GM21717 (cell line): Measurements from ENCODE around the gene TET3.
A peak's percentile ranks its signal among the peaks of the same experiment; 100 is the strongest.

Experiments used
- ATAC-seq: cut with Tn5 transposase; IDR thresholded peaks from one replicate; pipeline ENCODE4 v1.9.1; 2021; ENCODE audit warnings: mild to moderate bottlenecking, moderate library complexity; ENCODE audit not compliant: unreplicated experiment

Gene TET3

DNA sequence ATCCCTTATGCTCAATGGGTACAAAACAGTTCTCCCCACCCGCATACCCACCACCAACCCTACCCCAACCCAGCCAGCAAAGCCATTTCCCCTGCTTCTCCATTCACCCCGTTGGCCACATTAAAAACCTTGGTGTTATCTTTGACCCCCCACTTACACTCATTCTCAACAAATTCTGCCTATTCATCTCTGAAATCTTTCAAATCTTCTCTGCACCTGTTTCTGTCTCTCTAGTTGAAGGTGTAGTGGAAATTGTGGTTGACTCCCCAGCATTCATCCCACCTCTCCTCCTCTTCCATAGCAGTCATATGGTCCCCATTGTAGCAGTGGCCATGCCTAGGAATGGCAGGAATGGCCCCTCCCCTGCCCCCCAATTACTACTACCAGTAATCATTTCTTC, 20.5 kb upstream of the TET3 start:
- ATAC-seq, result no peak

DNA sequence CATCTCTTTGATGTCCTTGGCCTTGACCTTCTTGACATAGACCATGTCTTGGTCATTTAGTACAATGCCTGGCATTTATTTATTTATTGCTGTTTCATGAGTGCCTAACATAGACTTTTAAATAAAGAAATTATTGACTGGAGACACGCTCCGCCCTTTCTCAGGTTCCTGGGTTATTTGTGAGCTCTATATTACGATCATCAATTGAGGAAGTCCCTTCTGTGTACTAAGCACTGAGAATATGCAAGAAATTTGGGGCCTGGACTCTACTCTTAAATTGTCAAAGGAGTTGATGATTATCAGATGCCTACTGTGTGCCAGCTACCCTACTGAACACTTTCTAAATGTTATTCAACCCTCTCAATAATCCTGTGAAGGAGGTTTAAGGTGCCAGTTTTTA, 19.7 kb upstream of the TET3 start:
- no peak for ATAC-seq

GRCh38 chr2:73968357-73968937, 16.3 kb upstream of the TET3 start:
- no peak for ATAC-seq

DNA sequence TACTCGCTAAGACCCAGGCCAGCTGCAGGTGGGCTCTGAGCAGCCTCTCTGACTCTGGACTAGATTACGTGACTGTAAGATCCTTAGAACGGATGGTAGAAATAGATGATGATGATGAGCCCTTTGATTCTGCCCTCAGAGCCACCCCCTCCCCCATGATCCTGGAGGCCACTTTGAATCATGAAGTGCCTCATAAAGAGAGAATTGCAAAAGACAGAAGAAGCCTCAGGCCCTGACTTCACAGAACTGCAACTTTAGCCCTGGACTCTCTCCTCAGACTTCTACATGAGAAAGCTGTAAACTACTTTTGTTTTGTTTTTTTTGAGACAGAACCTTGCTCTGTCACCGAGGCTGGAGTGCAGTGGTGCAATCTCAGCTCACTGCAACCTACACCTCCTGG, 15.4 kb upstream of the TET3 start:
- no peak for ATAC-seq

DNA sequence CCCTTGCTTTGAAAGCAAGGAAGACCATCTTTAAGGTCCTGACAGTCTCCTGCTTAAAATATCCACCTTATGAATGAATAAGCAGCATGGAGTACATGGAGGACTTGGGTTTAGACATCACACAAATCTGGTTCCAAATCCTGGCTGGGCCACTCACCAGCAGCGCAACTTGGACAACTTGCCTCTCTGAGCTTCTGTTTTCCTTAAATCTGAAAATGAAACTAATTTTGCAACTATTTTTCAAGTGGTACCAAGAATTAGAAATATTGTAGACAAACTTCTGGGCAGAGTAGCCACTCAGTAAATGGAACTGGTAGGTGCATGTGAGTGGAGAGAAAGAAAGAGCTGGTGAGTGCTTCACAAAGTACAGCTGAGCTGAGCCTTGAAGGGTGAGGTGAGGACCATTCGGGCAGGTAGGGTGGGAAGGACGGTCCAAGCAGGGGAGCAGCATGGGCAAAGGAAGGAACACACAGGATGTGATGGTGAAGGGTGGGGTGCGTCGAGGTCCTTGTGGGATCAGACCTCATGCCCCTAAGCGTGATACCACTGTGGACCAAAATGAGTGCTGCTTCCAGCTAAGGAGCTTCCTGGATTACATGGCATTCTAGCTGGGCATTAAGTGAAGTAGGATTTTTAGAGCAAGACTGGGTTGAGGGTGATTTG, 14.4 kb upstream of the TET3 start:
- ATAC-seq, result peak; percentile 8

DNA sequence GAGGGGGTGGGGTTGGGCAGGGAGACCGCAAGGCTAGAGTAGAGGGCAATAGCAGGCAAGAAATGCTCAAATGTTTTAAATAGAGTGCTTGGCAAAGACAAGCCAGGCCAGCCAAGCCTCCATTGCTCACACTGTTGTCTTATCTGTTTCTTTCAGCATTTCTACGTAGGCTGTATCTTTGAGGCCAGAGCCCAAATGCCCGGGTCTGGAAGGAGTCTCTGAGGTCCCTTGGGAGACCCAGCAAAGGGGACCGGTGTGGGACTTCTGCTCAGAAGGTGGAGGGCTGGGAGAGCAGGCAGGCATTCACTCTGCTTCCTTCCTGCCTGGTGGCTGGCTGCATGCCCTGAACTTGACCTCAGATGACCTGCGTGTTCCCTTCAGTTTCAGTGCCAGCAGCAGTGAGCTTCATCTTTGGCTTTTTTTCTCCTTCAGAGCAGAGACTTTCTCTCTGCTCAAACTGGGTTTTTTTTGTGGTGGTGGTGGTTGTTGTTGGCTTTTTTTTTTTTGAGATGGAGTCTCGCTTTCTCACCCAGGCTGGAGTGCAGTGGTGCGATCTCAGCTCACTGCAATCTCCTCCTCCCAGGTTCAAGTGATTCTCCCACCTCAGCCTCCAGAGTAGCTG, 13.7 kb upstream of the TET3 start:
- peak; percentile 84 for ATAC-seq

- ATAC-seq, result no peak
Observed at GRCh38 chr2:73971722-73972121, 13.0 kb upstream of the TET3 start.

DNA sequence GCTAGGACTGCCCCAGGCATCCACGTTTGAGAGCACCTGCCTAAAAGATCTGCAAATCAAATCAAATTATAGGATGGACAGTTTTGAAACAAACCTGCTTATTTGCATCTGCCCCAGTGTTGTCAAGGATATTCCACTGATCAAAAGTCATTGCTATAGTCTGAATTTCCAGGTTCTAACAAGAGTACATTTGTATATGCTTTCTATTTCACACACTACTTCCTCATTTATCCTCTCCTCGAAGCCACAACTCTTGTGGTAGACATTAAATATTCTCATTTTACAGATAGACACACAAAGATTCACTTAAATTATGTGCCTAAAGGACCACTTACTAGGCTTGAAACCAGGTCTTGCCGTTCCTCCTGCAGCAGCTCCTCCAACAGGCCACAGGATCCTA, 11.9 kb upstream of the TET3 start:
- ATAC-seq, result no peak

GRCh38 chr2:73975731-73976130, 9.0 kb upstream of the TET3 start:
- no peak for ATAC-seq

GRCh38 chr2:73976803-73977202, 7.9 kb upstream of the TET3 start:
- no peak for ATAC-seq

DNA sequence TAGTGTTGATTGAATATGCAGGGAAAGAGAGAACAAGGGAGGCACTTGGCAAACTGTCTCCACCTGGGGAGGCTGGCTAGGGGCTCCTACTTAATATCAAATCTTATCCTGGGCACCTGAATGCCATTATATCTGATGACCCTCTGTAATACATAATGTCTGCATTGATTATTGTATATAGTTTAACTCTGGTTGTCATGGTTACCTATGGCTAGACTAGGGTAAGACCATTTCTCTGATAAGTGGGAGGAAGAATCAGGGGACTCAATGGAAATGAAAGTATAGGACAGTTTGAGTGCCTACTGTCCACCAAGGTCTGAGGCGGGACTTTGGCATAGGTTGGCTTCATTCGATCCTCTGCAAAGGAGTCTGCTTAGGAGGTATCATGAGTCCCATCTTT, 7.2 kb upstream of the TET3 start:
- no peak for ATAC-seq

- no peak for ATAC-seq
Observed at GRCh38 chr2:73979021-73979420, 5.7 kb upstream of the TET3 start.

DNA sequence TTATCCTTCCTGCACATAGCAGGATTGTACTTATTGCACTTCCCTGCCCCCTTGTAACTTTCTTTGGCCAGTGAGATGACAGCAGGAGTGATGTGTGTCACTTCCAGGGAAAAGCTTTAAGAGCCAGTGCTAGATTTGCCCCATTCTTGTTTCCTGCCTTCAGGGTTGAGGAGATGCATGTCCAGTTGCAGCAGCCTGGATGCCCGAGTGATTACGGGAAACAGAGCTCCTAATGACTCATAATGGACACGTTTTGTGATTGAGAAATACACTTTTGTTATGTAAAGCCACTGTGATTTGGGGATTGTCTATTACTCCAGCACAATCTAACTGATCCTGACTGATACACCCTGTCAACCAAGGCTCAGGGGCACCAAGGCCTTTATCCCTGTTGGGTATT, 5.0 kb upstream of the TET3 start:
- no peak for ATAC-seq

- no peak for ATAC-seq
Observed at GRCh38 chr2:73980566-73980965, 4.1 kb upstream of the TET3 start.

DNA sequence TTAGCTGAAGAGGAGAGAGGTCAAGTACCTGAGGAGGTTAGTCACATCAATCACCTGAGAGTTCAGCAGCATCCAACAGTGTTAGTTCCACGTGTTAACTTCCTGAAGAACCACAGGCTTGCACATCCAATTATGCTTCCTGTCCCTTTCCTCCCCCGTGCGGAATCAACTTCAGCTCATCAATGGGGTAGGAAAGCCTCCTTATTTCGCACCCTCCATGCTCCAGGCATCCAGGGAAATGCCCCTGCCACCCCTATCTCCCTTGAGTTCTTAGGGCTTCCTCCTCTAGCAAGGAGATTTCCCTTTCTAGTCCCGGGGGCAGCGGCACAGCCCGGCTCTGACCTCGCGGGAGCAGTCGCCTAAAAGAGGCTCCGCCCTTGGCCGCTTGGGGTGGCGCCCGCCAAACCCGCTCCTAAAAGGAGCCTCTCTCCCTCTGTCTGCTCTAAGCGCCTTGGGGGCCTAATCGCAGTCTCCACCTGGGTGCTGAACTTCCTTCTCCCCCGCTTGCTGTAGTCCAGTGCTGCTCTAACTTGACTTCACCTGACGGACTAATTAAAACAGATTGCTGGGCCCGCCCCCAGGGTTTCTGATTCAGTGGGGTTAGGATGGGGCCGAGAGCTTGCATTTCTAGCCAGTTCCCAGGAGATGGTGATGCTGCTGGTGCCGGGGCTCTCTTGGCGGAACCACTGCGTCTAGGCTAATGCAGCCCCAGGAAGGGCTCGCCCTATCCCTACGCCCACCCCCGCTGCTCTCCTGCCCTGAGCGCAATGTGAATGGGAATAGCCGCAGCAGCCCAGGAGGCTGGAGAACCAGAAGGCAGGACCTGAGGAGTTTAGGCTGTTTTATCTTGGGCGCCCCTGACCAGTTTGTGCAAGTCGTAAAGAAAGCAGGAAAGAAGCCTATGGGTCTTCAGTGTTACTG, 3.4 kb upstream of the TET3 start:
- ATAC-seq, result no peak

DNA sequence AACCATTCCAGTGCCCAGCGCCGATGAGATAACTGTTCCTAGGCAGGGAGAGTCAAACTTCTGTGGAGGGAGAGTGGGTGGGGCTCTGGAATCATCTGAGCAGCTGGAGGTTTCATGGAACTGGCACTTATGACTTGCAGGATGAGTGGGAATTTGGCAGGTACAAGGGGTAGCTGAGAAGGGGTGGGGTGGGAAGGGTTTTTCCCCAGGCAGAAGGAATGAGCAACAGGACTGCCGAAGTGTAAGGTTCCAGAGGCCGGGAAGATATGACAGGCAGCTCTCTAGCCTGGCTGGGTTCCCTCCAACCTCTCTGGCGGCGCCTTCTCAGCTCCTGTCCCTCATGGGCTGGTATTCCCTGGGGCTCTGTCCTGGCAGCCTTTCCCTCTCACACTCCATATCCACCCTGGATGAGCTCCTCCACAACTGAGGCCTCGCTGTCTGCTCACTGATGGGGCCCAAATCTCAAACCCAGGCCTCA, 2.5 kb upstream of the TET3 start:
- ATAC-seq, result no peak

DNA sequence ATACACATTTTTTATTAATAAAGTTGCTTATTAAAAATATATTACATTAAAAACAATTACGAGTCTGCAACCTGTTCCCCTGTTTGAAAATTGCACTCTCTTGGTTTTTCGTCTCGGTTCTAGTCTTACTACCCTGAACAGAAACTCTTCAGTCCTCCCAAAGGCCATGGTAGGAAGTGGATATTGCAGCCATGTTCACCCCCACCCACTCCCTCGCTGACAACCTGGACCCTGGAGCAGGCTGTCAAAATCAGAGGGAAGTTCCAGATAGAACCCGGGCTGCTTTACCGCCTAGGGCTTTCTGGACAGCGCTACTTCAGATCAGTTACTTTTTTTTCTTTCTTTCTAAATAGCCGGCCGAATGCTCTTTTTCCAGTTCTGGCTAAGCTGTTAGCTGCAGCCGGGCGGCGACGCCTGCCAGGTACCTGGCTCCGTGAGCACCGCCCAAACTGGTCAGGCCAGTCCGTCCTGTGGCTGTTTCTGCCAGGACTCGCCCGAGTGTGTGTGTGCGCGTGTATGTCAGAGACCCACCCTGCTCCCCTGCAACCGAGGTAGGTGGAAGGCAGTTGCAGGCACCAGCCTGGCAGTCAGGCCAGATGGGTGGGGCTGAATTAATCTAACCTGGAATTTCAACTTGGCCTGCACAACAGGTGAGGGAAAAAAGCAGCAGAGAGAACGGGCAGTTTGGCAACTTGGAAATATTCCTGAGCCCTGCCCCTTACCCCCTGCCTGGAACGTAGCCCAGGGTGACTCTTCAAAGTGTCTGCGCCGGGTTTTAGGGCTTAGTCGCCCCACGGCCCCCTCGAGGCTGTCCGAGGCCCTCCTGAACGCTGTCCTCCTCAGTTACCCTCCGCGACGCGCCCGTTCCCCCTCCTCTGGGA, 1.1 kb upstream of the TET3 start:
- no peak for ATAC-seq

- ATAC-seq, result no peak
Observed at GRCh38 chr2:73984922-73985307, 205 bp downstream of the TET3 start.

DNA sequence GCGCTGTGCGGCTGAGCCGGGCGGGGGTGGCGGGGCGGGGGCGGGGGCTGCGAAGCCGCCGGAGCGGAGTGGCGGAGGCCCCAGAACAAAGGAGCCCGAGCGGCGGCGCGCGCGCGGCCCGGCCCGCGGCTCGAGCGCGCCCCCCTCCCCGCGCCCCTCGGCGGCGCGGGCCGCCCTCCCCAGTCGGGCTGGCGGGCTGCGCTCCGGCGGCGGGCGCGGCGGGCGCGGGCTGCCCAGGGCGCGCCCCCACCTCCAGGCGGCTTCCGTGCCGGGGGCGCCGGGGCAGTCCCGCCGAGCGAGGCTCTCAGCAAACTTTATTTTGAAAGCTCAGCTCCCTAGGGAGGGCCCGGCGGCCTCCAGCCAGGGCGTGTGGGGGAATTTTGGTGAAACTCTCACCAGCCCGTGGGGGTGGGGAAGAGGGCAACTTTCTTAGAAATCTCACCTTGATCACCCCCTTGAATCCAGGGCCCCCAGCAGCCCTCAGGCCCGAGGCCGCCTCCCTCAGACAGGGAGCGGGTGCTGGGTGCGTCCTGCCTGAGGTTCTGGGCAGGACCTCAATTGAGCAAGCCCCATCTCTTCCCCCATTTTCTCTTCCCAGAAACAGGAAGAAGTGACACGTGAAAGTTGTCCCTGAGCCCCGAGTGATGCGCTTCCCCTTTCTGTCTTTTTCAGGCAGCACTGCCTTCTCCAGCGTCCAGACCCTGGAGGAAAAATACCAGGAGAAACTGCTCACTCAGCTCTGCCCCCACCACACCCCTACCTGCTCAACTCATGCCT, 786 bp downstream of the TET3 start:
- peak; percentile 27 for ATAC-seq
